GM19351 (cell line): Measurements from ENCODE around the gene TCERG1L.

Experiments
- ATAC-seq: cut with Tn5 transposase; IDR thresholded peaks from one replicate; pipeline ENCODE4 v1.9.1; 2021; ENCODE audit warnings: mild to moderate bottlenecking, moderate library complexity; ENCODE audit not compliant: unreplicated experiment

Gene TCERG1L

DNA sequence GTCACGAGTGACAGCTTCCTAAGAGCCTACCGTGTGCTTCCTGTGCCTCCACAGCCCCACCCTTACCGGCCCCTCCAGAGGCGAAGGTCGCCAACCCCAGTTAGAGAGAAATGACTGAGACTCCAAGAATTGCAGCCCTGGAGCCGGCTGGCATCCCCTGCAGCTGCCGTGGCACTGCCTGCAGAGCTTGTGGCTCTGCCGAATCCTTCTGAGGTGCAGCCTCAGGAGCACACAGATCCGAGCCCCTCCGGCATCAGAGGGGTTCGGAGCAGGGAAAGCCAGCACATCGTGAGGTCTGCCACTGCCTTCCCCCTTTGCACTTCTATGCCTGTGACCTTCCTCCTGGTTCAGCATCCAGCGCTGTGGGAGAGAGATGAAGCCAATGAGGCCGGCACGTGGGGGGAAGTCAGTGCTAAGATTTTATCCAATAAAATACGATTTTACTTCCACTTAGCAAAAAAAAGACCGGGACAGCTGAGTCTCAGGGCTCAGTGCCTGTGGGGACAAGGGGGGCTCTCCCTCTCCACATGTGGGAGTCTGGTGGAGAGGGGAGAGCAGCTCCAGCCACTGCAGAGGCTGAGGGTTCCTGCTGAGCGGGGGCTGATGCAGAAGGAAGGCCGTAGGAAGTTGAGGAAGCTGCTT lies 80.1 kb downstream of the TCERG1L start:
- ATAC-seq: no peak

DNA sequence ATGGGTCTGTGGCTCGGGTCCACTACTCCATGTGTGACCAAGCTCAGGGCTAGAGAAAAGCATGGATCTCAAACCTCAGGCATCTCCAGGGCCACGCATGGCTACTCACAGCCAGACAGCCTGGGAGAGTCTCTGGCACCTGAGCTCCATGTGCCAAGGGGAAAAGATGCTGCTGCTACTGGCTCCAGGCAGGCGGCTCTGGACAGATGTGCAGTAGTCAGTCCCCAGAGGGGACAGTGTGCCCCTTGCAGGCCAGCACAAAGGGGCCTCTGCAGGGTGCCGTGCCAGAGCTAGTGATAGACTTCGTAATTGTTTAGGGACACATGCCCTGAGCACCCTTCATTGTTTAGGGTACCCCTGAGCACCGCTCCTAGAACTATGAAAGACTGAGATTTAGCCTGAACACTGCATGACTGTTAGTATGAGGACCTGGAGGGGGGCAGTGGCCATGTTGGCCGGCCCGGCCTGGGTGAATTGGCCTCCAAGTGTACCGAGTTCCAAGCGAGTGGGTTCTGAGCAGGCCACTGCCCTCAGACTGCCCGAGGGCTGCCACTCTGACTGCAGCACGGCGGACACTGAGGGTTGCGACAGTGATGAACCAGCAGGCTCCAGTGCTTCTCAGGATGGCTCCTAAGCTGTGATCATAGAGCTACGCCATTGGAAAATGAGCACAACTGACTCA lies 80.7 kb downstream of the TCERG1L start:
- no peak for ATAC-seq

DNA sequence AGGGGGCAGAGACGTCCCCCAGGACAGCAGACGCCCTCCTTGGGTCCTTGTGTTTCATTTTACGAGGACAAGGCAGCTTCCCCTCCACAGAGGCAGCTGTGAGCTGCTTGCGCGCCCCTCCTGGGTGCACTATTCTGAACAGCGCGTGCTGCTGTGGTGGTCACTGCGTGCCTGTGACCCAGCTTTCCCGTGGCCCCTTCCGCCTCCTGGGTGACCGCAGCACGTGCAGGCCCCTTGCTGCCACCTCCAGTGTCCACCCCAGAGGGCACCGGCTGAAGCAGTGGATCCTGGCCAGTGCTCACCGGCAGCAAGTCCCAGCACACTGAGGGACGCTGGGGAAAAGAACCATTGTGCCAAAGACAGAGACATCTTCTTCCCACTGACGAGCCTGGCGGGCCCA lies 81.4 kb downstream of the TCERG1L start:
- no peak for ATAC-seq

DNA sequence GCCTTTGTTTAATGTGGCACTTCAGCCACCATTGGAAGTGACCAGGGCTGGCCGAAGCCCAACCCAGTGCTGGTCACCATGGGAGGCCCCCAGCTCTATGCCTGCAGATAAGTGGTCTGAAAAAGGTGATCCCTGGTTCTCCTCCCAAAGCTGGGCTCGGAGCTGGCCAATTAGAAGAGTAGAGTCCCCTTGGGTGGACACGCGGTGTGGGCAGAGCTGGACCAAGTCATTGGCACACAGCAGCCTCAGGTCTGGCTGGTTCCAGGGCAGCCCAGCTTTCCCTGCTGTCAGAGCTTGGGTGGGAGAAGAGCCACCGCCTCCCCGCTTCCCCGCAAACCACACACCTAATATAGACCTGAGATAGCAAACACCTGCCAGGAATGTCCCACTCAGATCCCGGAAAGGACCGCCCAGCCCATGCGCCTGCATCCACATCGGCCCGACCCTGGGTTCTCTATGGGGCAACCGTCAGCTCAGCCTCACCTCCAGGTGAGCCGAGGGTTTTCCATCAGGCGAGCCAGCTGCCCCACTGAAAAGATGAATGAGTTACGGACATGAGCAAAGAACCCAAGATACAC lies 84.3 kb downstream of the TCERG1L start:
- no peak for ATAC-seq

DNA sequence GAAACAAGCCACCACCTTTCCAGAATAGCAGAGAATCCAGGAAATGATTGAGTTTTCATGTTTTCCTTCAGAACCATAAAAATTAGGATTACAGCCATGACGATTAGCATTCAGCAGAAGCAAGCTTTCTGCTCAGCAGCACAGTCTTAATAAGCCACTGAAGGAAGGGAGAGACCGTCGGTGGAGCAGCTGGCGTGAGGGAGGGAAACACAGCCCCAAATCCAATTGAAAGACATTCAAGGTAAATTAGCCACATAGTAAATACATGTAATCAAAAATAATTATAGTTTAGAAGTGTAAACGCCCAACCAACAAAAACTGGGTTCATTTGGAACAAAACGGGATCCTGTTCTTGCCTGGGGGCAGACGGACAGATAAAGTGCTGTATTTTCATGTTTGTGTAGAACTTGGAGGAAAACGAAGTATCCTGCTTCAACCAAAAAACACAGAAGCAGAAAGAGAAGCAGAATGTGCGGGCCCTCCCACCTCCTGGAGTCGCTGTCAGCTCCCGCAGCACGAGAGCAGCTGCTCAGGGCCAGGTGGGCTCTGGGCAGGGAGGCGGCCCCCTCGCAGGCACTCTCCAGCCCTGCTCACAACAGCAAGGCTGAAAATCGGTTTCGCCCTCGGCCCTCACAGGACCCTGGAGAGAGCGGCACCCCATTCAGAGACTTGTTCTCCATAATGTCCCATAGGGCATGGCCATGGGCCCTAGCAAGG lies 84.9 kb downstream of the TCERG1L start:
- ATAC-seq: no peak

DNA sequence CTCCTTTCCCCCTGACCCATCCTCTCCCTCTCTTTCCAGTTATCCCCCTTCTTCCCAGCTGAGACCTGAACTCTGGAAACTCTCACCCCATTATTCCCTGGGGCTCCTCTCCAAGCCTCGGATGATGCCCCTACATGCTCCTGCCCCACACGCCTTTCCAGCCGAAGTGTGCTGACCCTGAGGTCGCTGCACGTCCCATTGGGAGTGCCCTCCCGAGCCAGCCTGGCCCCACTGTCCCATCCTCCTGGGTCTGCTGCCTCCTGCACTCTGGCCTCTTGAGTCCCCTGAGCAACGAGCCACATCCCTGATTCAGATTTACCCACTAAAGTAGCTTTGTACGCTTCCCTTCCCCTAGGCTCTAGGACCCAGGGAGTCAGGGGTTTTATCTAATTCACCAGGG lies 87.4 kb downstream of the TCERG1L start:
- ATAC-seq: no peak

DNA sequence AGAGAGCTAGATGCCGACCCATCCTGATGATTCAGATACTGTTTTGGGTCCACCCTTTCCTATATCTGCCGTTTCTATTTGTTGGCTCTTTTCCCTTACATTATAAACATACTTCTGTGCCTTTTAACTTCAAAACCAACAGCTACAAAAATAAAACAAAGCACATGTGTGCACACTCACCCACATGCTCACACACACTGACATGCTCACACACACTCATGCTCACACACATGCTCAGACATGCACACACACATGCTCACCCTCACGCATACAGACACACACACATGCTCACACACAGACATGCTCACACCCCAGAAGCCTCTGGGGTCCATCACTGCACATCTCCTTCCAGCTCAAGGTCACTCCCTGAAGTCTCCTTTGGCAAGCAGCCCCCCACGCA lies 88.1 kb downstream of the TCERG1L start:
- ATAC-seq: no peak

DNA sequence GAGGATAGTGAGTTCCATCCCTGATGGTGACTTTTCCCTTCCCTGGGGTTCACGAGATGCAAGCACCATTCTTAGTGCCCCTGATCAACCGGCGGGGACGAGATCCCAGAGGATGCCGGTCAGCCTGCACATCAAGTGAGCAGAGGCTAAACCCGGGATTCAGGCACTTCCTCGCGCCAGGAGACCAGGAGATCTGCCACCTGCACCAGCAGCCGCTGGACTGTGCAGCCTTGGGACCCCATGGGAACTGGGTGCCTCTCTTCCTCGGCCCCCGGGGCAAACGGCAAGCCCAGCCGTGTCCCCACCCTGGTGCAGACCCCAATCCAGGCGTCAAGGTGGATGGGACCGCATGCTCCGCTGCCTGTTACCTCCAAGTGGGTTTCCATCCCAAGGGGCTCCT lies 88.5 kb downstream of the TCERG1L start:
- ATAC-seq: no peak

DNA sequence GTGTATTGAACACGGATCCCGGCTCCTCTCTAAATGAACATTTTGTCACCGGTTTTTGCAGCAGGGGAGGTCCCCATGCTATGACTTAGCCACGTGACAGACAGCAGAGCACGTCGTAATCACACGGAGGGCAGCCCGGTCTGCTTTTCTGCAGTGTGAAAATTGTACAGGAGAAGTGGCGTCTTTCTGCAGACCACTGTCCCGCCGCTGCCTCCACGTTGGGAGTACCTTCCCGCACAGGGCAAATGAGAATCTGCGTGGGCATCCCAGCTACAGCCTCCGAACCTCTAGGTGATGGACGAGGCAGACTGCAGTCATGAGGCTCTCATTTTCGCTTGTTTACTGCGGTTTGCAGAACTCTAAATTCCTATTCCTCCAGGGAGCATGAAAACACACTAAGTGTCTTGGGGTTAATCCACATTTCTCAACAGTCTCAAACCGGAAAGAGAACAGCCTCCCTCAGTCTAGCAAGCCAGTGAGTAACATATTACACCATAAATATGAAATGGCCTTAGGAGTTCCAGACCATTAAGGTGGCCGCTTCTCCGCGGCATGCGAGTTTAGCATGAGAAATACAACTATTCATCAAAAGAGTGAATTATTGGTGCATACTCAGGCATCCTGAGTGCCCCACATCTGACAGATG lies 89.8 kb downstream of the TCERG1L start:
- no peak for ATAC-seq

DNA sequence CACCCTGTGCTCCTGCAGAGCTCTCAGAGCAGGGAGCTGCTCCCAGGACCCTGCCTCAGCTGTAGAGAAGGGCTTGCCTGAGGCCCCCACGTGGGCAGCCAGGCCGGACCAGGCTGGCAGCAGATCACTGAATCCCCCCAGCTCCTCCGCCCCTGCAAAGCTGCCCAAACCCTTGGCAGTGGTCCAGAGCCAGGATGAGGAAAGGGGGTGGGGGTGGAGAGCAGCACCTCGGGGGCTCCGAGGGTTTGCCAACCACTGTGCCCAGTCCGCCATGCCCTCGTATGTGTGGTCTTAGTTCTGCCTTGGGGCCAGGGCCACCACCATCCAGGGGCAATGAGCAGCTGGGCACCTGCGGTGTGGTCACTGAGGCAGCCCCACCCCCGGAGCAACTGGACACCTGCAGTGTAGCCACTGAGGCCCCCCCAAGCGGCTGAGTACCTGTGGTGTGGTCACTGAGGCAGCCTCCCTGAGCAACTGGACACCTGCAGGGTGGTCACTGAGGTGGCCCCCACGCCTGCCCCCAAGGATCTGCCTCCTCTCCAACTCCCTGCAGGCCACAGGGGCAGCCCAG lies 90.8 kb downstream of the TCERG1L start:
- no peak for ATAC-seq

DNA sequence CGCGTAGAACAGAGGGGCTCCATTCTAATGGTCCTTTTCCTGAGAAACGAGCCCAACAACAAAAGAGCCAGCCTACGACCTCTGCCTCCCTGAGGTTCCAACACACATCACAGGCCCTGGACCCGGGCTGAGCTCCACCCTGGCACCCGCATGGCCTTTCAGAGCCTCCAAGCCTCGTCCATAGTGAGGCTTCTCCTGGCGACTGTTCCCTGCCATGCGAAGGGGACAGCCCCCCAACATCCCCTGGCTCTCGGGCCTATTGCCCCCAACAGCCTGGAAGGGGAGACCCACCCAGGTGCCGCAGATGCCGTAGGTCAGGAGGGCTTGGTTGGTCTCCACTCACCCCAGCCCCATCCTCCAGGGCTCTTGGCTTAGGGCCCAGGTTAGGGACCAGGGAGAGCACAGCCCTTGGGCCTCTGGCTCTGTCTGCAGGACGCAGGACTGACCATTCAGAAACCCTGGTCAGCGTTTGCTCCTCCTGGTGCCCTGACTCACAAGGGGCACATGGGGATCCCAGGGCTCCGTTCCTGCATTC lies 91.5 kb downstream of the TCERG1L start:
- ATAC-seq: no peak

DNA sequence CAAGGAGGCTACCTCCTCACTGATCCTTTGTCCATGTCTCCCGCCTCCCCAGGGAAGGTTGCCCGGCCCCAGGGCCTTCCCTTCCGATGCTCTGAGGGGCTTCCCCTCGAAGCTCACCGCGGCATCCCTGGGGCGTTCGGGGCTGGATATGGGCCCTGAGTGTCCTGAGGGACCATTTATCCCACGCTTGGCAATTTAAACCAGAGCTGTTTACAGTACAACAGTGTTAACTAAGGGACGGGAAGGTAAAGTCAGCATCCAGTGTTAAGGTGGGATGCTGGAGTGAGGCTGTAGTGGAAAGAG lies 92.0 kb downstream of the TCERG1L start:
- no peak for ATAC-seq

DNA sequence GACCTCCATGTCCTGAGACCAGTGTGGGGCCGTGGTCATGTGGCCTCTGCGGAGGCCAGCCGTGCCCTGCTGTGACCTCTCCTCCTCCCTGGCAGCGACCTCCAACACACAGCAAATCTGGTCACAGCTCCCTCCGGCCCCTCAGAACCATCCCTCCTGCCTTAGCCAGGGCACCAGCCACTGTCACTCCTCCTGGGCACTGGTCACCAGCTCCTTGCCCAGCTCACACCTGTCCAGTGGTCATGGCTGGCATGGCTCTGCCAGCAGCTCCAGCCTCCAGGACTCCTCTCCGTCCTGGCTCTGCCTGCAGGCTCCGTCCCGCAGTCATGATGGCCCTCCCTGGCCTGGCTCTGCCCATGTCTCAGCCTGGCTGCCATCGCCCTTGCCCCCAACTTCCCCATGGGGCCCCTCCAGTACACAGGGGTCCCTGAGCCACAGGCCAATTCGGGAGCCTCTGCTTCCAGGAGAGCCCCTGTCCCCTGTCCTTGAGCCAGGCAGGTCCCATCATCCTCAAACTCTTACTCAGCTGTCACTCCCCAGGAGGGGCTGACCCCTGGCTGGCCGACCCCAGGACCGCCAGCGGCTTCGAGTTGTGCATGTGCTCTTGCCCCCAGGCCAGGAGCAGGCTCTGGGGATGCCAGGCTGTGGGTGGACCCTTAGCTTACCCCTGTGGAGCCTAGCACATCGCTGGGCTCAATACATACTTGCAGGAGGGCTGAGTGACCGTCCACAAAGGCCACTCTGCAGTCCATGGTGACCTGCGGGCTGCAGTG lies 92.5 kb downstream of the TCERG1L start:
- no peak for ATAC-seq

DNA sequence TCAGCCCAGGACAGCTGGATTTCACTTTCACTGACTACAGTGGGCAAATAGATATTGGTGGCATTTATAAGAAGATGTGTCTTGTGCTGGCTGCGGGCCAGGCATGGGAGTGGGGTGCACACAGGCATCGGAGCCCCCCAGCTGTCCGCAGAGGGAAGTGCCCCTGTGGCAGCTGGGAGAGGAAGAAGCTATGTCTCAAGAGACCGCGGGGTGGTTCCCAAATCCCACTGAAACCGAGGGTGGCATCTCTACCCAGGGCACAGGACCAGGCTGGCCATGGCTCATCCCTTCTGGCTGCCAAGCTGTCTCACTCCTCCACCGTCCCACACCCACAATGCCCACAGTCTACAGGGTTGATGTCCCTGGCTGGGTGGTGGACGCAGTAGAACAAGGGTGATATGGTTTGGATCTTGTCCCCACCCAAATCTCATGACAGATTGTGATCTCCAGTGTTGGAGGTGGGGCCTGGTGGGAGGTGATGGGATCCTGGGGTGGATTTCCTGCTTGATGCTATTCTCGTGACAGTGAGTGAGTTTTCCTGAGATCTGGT lies 94.8 kb downstream of the TCERG1L start:
- ATAC-seq: no peak

DNA sequence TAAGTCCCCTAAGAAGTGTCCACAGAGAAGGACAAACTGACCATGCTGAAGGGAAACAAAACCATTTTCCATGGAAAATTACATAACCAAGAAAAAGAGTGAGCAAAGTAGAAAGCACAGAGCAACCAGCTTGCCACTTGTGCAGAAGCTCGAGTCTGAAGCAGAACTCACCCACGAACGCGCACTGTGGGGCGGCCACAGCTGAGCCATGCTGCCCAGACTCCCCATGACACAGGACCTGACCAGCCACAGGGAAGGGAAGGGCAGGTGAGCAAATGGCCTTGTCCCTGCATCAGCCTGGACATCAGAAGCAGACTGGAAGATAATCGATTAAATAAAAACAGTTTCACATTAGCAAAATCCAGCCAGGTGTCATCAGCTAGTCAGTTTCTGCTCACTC lies 95.7 kb downstream of the TCERG1L start:
- ATAC-seq: no peak

DNA sequence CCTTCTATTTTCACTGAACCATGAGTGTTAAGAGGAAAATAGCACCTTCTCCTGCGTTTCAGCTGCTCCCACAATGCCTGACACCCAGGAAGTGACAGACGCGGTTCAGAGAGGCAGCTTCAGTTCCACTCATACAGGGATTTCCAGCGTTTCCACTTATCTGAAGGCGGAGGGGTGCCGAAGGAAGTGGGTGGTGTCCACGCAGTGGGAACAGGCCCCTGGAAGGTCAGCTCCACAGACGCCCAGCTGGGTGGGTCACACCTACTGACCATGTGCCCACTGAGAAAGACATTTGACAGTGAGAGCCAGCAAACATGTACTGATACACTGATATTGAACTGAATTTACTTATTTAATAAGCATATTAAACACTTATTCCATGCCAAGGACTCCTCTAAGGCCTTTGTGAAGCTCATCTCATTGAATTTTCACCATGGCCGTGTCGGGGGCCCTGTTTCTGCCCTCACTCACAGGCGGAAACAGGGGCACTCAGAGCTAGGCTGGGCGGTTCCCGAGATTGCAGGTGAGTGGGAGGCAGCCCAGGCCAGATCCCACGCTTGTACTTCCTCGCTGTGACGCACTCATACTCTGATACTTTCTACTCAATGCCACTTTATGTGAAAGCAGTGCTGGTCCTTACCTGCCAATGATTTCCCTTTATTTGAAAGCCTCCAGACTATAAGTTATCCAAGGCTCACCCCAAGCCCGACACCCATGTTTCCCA lies 96.8 kb downstream of the TCERG1L start:
- ATAC-seq: no peak

DNA sequence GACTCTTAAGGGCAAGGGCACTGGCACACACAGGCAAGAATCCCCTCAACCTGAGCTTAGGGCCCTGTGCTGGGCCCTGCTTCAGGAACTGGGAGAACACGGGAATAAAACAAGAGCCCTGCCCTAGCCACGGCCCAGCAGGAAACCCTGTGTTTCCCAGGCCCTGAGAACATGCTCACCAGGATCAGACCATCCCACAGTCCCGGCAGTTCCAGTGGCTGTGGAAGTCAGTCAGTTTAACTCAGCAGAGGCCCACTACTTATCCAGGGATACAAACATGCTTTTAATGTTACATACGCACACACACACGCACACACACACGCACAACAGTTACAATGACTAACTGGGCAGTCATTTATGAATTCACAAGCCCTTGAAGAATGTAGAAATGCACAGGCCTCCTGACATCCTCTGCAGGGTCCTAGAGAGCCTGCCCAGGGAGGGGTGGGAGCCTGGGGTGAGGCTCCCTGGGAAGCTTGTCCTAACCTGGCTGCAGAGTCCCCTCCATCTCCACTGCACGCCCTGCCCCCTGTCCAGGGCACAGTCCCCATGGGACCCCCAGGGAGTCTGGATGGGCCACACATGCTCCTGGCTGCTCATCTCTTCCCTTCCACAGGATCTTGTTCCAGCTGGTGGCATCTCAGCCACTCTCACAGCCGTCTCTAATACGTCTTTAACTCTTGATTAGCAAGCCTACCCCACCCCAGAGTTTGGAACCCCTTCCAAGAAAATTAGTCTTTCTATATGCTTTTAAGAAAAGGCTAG lies 97.6 kb downstream of the TCERG1L start:
- no peak for ATAC-seq

DNA sequence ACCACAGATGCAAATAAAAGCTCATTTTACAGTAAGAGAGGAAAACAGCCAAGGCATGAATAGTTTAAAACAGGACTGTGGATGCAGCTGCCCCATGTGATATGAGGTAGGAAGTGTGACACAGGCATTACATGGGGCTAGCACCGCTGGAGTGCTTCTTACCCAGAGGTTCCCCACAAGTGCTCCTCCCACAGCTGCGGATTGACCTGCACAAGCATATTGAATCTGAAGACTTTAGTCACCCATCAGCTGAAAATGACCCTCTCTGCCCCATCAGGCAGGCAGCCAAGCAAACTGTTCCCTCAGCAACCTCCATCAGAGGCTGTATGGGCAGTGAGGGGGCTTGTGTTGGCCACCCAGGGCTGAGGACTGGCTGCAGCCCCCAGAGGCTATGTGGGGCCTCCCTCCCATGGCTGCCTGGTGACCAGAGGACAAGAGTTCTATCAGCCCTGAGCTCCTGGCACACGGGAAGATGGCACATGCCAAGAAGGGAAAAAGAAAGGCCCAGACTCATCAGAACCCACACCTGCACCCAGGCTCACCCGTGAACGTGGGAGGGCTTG lies 98.7 kb downstream of the TCERG1L start:
- ATAC-seq: no peak
